ENCODE results near the gene HOXA3. TPM values are rescaled to one million over a fixed set of nuclear protein-coding genes. Genes with fewer than 3 reads are reported as not detected.

HOXA3 gene
- total and polyA plus RNA-seq, 2 of the 8 experiments (the other 6 are each of a cell fraction or from before 2014, with no cell fraction given) = not detected

DNA sequence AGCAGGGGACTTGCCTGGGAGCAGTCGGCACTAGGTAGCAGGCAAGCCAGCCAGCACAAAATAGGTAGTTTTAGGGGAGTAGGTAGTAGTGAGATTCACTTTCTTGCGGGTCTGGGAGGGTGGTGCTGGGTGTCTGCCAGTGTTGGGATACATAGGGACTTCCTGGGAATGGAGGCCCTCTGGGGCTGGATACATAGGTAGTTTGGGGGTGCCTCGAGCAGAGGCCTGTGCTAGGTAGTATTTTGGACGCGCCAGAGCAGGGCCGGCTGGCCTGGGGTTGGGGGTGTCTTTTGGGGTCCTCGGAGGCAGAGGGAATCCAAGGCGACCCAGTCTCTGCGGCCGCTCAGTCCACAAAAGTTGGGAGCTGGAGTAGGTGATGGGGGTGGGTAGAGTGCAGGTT, 2.0 kb upstream of the HOXA3 start:
- 29% methylated on average over 10 of the region's 10 CpGs; no CpG with 5 or more reads in 1 of the 2 experiments for WGBS, 2 experiments (ENCODE audit: extremely low coverage in 1 of 2, insufficient coverage in 1 of 2, insufficient read length in 1 of 2, insufficient replicate concordance in 2 of 2, low coverage in 1 of 2, low lambda C conversion rate in 2 of 2, missing lambda C conversion rate in 1 of 2)
- H3K9me3 ChIP-seq (ENCODE audit: insufficient read depth in 2 of 2, low read depth in 1 of 2, low read length in 1 of 2) = peaks cover 0 to 10% of the 10 kb centered on the region in 2 experiments; a peak in 1 of 4 replicates
- H4K5ac ChIP-seq (ENCODE audit: insufficient read length, low read depth, low read length) = no peak overlapping the region
- H3K23me2 ChIP-seq (ENCODE audit: low read depth, low read length) = peaks cover 2% of the 10 kb centered on the region; the same call in 1 of the 2 replicates
- H3K18ac ChIP-seq (ENCODE audit: extremely low read depth, low read length) = no peak overlapping the region
- no peak overlapping the region for H3K9ac ChIP-seq (replicated peaks in 1 of 4; ENCODE audit: extremely low read depth in 1 of 4, low read depth in 3 of 4, low read length in 3 of 4)
- H3K14ac ChIP-seq (ENCODE audit: insufficient read length) = no peak overlapping the region
- H3K27me3 ChIP-seq (replicated peaks in 1 of 4; ENCODE audit: control insufficient read depth in 3 of 4, extremely low read depth in 1 of 4, insufficient read depth in 3 of 4, low read length in 3 of 4) = peaks cover 98 to 100% (median 100%) of the 10 kb centered on the region in 4 experiments
- no peak overlapping the region for H2BK20ac ChIP-seq (ENCODE audit: low read length)
- no peak overlapping the region for H4K91ac ChIP-seq (replicated peaks; ENCODE audit: insufficient read length, low read length)
- no peak overlapping the region for H3K27ac ChIP-seq (ENCODE audit: low read depth, low read length)
- H3K4me2 ChIP-seq (ENCODE audit: insufficient read depth in 1 of 2, low read depth in 2 of 2, low read length in 2 of 2) = no peak overlapping the region
- H4K20me1 ChIP-seq (replicated peaks in 1 of 2; ENCODE audit: control insufficient read depth in 1 of 2, insufficient read depth in 2 of 2, low read length in 2 of 2) = peaks cover 27 to 55% of the 10 kb centered on the region in 2 experiments
- POLR2A ChIA-PET (ENCODE audit: partially characterized antibody) = no interaction called here
- H3K4me3 ChIP-seq (ENCODE audit: extremely low read depth in 1 of 4, insufficient read depth in 2 of 4, low read depth in 3 of 4, low read length in 4 of 4) = no peak overlapping the region
- H4K8ac ChIP-seq (ENCODE audit: extremely low read depth, insufficient read depth, low read length) = no peak overlapping the region
- no peak overlapping the region for H2BK12ac ChIP-seq (ENCODE audit: low read depth, low read length)
- no peak overlapping the region for H2BK15ac ChIP-seq (ENCODE audit: low read length)
- DNase-seq (ENCODE audit: low read depth in 1 of 2, low spot score in 2 of 2) (peak in 1 of 2 experiments; percentile 48), FAIRE-seq (no peak)
- H2BK5ac ChIP-seq (ENCODE audit: low read depth, low read length) = no peak overlapping the region
- peaks cover 0 to 18% (median 0%) of the 10 kb centered on the region in 4 experiments; a peak in 1 of 8 replicates for H3K36me3 ChIP-seq (ENCODE audit: control insufficient read depth in 2 of 4, insufficient read depth in 4 of 4, low read length in 3 of 4)
- H3K4ac ChIP-seq (replicated peaks; ENCODE audit: insufficient read length, low read depth, low read length) = no peak overlapping the region
- no peak overlapping the region for H2AK5ac ChIP-seq (ENCODE audit: low read depth, low read length)
- H3K79me1 ChIP-seq (ENCODE audit: low read depth, low read length) = no peaks in the 10 kb centered on the region
- H3K4me1 ChIP-seq (replicated peaks in 1 of 4; ENCODE audit: control insufficient read depth in 3 of 4, insufficient read depth in 4 of 4, low read length in 3 of 4) = peaks cover 0 to 2% (median under 1%) of the 10 kb centered on the region in 4 experiments; a peak in 3 of 7 replicates
- H3K56ac ChIP-seq (replicated peaks; ENCODE audit: insufficient read length, low read depth, low read length) = no peak overlapping the region
- H2BK120ac ChIP-seq (replicated peaks; ENCODE audit: low read depth, low read length) = no peak overlapping the region
- TF ChIP-seq SIX5 (IDR thresholded peaks at IDR 0.05; ENCODE audit: low read depth, low read length) (no peak), RNF2 (IDR thresholded peaks at IDR 0.05; ENCODE audit: borderline replicate concordance, low read depth, low read length, missing control alignments, poor library complexity, severe bottlenecking) (peak; percentile 44)
- no peak overlapping the region for H2AFZ ChIP-seq (ENCODE audit: low read length)
- CTCF ChIA-PET (ENCODE audit: partially characterized antibody) = interaction anchor here (0.6 to 4.2 kb wide), 4 partner anchors 11 to 212 kb away, joined by 3 to 33 read pairs (median 5); partner anchors contain the start of gene HOXA5
- no peak overlapping the region for H3K23ac ChIP-seq (ENCODE audit: insufficient read length)
- no peaks in the 10 kb centered on the region for H3K79me2 ChIP-seq (ENCODE audit: control insufficient read depth in 1 of 2, insufficient read depth in 2 of 2, low read length in 2 of 2)
